HepG2 (cell line): ENCODE measurements around the gene VPS50.

Experiments
- FOXM1 ChIP-seq: sonication (generic); formaldehyde crosslinking; IDR thresholded peaks from 2 replicates; pipeline ENCODE4 v1.5.0; 2020; ENCODE audit warnings: missing genetic modification reagents
- MTF1 ChIP-seq: sonication (generic); formaldehyde crosslinking; IDR thresholded peaks from 2 replicates; pipeline ENCODE4 v1.5.0; 2020; ENCODE audit warnings: missing genetic modification reagents
- POLR2G ChIP-seq: fragments of 200-400 bp; formaldehyde crosslinking; IDR thresholded peaks from 2 replicates; pipeline ENCODE4 v1.6.1; 2018; ENCODE audit warnings: mild to moderate bottlenecking, low read depth, low read length, moderate library complexity
- ZKSCAN8 ChIP-seq: IDR thresholded peaks from 2 replicates; pipeline ENCODE4 v1.6.1; 2016; ENCODE audit warnings: borderline replicate concordance, missing genetic modification reagents, missing compliant biosample characterization
- ZNF329 ChIP-seq: sonication (generic); formaldehyde crosslinking; IDR thresholded peaks from 2 replicates; pipeline ENCODE4 v1.9.0; 2021; ENCODE audit warnings: low read depth, mild to moderate bottlenecking, missing genetic modification reagents
- ZNF335 ChIP-seq: sonication (generic); formaldehyde crosslinking; IDR thresholded peaks from 2 replicates; pipeline ENCODE4 v1.4.0; 2020; ENCODE audit warnings: missing genetic modification reagents
- TF ChIP-seq, protein P1 (sequence below): sonication (generic); formaldehyde crosslinking; IDR thresholded peaks from 2 replicates; pipeline ENCODE4 v1.5.0; 2020; ENCODE audit warnings: mild to moderate bottlenecking, missing genetic modification reagents, moderate library complexity
- TF ChIP-seq, protein P2 (sequence below): sonication (generic); formaldehyde crosslinking; IDR thresholded peaks from 2 replicates; pipeline ENCODE4 v1.4.0; 2020; ENCODE audit warnings: missing genetic modification reagents
- TF ChIP-seq, protein P3 (sequence below): sonication (generic); formaldehyde crosslinking; IDR thresholded peaks from 2 replicates; pipeline ENCODE4 v1.4.0; 2020; ENCODE audit warnings: mild to moderate bottlenecking, missing genetic modification reagents, borderline replicate concordance

DNA sequence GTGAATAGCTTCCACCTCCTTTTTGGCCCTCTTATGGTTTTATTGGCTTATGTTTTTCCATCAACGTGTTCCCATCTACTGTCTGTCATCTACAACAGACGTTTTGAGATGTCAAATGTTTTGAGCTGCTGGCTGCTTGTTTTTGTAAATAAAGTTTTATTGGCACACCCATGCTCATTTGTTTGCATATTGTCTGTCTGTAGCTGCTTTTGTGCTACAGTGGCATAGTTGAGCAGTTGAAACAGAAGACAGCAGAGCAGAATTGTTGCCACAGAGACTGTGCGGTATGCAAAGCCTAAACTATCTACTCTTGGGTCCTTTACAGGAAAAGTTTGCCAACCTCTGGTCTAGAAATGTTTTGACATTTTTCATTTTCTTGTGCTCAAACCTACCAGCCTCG lies 88.7 kb downstream of the VPS50 start:
- TF ChIP-seq, protein P1, sequence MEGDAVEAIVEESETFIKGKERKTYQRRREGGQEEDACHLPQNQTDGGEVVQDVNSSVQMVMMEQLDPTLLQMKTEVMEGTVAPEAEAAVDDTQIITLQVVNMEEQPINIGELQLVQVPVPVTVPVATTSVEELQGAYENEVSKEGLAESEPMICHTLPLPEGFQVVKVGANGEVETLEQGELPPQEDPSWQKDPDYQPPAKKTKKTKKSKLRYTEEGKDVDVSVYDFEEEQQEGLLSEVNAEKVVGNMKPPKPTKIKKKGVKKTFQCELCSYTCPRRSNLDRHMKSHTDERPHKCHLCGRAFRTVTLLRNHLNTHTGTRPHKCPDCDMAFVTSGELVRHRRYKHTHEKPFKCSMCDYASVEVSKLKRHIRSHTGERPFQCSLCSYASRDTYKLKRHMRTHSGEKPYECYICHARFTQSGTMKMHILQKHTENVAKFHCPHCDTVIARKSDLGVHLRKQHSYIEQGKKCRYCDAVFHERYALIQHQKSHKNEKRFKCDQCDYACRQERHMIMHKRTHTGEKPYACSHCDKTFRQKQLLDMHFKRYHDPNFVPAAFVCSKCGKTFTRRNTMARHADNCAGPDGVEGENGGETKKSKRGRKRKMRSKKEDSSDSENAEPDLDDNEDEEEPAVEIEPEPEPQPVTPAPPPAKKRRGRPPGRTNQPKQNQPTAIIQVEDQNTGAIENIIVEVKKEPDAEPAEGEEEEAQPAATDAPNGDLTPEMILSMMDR (CRISPR knock-in tag), result no peak
- TF ChIP-seq MTF1 (CRISPR knock-in tag) (no peak), ZNF335 (CRISPR knock-in tag) (no peak), FOXM1 (CRISPR knock-in tag) (no peak), ZNF329 (CRISPR knock-in tag) (no peak), POLR2G (no peak), ZKSCAN8 (CRISPR knock-in tag) (no peak)
- TF ChIP-seq, protein P2, sequence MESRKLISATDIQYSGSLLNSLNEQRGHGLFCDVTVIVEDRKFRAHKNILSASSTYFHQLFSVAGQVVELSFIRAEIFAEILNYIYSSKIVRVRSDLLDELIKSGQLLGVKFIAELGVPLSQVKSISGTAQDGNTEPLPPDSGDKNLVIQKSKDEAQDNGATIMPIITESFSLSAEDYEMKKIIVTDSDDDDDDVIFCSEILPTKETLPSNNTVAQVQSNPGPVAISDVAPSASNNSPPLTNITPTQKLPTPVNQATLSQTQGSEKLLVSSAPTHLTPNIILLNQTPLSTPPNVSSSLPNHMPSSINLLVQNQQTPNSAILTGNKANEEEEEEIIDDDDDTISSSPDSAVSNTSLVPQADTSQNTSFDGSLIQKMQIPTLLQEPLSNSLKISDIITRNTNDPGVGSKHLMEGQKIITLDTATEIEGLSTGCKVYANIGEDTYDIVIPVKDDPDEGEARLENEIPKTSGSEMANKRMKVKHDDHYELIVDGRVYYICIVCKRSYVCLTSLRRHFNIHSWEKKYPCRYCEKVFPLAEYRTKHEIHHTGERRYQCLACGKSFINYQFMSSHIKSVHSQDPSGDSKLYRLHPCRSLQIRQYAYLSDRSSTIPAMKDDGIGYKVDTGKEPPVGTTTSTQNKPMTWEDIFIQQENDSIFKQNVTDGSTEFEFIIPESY (CRISPR knock-in tag), result no peak
- TF ChIP-seq, protein P3, sequence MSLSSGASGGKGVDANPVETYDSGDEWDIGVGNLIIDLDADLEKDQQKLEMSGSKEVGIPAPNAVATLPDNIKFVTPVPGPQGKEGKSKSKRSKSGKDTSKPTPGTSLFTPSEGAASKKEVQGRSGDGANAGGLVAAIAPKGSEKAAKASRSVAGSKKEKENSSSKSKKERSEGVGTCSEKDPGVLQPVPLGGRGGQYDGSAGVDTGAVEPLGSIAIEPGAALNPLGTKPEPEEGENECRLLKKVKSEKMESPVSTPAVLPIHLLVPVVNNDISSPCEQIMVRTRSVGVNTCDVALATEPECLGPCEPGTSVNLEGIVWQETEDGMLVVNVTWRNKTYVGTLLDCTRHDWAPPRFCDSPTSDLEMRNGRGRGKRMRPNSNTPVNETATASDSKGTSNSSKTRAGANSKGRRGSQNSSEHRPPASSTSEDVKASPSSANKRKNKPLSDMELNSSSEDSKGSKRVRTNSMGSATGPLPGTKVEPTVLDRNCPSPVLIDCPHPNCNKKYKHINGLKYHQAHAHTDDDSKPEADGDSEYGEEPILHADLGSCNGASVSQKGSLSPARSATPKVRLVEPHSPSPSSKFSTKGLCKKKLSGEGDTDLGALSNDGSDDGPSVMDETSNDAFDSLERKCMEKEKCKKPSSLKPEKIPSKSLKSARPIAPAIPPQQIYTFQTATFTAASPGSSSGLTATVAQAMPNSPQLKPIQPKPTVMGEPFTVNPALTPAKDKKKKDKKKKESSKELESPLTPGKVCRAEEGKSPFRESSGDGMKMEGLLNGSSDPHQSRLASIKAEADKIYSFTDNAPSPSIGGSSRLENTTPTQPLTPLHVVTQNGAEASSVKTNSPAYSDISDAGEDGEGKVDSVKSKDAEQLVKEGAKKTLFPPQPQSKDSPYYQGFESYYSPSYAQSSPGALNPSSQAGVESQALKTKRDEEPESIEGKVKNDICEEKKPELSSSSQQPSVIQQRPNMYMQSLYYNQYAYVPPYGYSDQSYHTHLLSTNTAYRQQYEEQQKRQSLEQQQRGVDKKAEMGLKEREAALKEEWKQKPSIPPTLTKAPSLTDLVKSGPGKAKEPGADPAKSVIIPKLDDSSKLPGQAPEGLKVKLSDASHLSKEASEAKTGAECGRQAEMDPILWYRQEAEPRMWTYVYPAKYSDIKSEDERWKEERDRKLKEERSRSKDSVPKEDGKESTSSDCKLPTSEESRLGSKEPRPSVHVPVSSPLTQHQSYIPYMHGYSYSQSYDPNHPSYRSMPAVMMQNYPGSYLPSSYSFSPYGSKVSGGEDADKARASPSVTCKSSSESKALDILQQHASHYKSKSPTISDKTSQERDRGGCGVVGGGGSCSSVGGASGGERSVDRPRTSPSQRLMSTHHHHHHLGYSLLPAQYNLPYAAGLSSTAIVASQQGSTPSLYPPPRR (CRISPR knock-in tag), result no peak
